ENCODE data around the gene CYP11A1.
"Not testable (repeated sequence)": the region's sequence is repeated elsewhere in the genome, so short reads cannot be mapped to it uniquely, and the experiment has no call there.

Gene CYP11A1

DNA sequence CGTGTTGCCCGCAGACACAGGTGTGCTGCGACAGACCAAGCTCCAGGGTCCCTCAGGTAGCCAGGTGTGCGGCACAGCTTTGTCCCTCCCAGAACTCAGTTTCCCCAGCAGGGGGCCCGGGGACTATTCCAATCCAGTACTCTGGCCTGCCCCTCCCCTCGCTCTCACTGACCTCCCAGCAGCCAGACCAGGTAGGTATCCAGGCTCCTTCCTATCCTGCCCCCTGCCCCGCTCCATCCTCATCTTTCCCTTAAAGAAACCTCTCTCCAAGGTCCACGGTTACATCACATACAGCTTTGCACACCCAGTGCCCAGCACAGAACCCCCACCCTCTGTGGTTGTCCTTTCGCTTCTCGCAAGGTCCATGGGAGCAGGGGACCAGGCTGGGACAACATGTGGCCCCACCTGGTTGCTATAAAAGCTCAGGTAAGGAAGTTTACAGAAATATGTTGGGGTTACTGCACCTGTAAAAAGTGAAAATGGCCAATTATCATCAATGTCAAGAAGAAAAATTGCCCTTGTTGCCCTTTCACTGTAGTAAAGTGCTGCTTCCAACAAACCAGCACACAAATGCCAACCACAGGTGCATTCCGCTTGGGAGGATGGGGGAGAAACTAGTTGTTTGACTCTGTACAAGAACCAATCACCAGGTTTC is 7.3 kb upstream of the CYP11A1 start:
- no peak for DNase-seq (ENCODE audit: low read depth)

DNA sequence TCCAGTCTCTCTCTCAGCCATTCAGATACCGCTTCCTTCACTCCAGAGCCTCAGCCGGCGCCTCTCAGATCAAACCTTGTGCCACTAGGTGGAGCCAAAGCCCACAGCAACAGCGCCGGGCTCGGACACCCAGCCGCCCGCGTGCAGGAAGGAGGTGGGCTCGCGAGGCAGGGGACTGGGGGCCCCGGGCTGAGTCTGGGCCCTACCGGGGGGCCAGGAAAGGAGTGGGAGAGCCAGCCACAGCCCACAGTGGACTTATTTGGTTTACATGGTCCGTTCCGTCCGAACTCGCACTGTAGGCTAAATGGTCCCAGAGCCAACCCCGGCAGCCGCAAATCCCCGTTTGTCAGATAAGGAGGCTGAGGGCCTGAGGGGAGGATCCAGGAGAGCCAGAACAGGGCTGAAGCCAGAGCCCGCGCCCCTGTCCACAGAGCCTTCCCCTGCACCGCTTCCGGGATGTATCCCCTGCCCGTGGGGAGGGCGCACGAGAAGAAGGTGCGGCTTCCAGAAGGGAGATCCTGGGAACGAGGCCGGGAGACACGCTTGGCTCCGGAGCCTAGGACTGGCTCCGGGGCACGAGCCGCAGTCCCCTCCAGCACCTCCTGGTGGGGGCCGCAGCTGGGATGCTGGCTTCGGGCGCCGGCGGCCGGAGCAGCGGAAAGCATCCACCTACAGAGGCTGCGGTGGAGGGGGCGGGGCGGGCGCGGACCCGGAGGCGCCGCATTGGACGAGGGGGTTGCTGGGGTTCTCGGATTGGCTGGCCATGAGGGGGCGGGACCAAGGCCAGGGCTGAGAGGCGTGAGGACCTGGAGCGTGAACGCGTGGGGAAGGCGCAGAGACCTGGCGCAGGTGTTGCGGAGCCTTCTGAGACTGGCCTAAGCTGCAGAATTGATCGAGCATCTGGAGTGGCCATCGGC is 6.5 kb upstream of the CYP11A1 start:
- peak; percentile 88 for DNase-seq (ENCODE audit: low read depth)

GRCh38 chr15:74373056-74373650 is 5.7 kb upstream of the CYP11A1 start:
- no peak for DNase-seq (ENCODE audit: low read depth)

DNA sequence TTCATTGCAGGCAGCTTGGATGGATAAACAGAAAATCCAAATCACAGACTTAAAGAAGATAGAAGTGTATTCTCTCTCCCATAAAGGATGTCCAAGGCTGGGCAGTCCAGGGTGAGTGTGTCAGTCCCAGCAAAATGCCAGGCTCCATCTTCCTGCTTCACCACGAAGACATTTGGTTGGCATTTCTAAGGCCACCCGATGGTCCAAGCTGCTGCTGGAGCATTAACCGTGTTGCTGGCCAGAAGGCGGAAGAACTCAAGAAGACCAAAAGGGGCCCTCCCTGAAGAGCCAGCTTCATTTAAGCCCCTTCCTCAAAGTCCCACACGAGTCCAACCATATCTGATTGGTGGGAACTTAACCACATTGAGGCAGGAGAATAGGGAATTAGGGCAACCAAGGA is 3.0 kb upstream of the CYP11A1 start:
- no peak for DNase-seq (ENCODE audit: low read depth)

- DNase-seq (ENCODE audit: low read depth), result no peak
Observed at GRCh38 chr15:74369756-74370155, 2.3 kb upstream of the CYP11A1 start.

- no peak for DNase-seq (ENCODE audit: low read depth)
Observed at GRCh38 chr15:74369084-74369745, 1.8 kb upstream of the CYP11A1 start.

DNA sequence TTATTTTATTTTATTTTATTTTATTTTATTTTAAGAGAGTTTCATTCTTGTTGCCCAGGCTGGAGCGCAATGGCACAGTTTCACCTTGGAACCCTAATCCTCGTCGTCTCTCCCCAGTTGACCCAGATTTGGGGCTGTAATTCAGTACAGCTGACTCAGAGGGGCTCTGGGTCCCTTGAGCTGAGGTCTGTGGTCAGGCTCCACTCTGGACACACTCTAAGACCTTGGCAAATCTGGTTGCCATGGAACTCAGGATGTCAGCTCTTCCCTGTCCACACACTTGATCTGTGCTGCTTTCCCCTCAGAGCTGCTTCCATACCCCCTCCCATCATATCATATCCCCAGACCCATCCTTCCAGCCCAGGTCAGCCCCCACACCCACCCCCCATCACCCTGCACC is 675 bp upstream of the CYP11A1 start:
- no peak for DNase-seq (ENCODE audit: low read depth)

DNA sequence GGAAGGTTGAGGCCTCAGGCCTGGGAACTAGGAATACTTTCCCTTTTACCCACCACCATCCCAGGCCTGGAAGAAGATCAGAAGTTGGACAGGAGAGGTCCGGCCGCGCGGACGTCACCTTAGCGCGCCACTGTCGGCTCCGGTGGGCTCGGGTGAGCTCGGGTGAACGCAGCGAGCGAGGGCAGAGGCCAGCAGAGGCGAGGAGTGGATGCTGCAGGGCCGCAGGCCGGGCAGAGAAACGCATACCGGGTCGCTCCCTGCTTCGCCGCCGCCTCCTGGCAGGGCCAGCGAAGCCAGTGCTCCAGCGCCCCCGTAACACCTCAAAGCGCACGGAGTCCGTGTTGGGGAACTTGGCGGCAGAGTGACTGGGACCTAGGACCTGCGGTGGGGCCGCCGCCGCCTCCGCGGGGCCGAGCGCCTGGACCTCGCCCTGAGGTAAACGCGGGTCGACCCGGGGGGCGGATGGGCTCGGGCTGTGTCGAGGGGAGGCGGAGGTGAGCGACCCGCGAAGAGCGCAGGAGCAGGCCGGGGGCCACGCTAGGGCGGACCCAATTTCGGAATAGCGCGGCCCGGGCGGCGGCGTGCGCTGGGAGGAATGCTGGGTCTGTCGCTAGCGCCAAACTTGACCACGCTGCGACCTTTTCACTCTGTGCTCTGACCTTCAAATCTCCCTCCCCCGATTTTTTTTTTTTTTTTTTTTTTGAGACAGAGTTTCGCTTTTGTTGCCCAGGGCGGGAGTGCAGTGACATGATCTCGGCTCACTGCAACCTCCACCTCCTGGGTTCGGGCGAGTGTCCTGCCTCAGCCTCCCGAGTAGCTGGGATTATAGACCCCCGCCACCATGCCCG is 1.6 kb downstream of the CYP11A1 start:
- DNase-seq (ENCODE audit: low read depth), result no peak

DNA sequence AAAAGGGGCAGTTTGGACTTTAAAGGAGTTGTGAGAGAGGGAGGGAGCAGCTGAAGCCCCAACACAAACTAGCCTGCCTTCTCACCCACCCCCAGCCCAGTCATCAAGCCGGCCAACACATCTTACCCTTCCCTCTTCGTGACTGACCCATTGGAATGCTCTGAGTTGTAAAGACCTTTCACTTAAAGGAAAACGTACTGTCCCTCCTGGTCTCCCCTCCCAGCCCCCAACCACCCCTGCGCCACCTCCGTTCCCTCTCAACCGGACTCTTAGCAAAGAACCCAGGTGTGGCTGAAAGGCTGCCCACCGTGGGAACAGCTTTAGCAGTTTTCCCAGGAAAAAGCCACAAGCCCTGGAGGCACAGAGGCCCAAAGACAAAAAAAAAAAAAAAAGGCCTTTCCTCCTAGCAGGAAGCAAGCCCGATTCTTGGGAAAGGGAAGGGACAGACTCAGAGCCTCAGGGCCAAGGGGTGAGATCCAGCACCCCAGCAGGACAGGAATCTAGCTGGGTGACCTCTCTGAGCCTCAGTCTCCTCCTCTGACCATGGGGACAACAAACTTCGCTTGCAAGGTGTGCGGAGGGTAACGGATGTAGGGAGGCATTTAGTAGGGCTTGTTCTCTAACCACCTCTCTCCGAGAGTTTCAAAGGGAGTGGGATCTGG is 2.4 kb downstream of the CYP11A1 start:
- DNase-seq (ENCODE audit: low read depth), result no peak

DNA sequence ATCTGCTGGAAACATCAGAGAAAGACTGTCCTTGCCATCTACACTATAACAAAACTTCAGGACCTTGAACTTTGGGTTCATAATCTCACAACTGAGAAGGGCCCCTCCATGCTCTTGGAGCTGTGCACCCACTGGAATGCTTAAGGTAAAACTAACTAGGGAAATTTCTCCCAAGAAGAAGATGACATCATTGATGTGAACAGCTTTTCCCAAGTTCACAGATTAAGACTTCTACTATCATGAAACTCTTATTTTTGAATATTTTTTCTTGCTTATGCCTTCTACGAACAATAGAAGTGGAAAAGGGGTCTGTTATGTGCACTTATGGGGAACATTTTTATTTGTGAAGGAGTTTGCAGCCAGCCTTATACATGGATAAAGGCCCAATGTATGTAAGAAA is 5.0 kb downstream of the CYP11A1 start:
- no peak for DNase-seq (ENCODE audit: low read depth)

- not testable (repeated sequence) for DNase-seq (ENCODE audit: low read depth)
Observed at GRCh38 chr15:74360855-74361254, 6.6 kb downstream of the CYP11A1 start.

DNA sequence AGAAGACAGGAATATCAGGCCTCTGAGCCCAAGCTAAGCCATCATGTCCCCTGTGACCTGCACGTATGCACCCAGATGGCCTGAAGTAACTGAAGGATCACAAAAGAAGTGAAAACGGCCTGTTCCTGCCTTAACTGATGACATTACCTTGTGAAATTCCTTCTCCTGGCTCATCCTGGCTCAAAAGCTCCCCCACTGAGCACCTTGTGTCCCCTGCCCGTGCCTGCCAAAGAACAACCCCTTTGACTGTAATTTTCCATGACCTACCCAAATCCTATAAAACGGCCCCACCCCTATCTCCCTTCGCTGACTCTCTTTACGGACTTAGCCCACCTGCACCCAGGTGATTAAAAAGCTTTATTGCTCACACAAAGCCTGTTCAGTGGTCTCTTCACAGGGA is 8.1 kb downstream of the CYP11A1 start:
- not testable (repeated sequence) for DNase-seq (ENCODE audit: low read depth)

DNA sequence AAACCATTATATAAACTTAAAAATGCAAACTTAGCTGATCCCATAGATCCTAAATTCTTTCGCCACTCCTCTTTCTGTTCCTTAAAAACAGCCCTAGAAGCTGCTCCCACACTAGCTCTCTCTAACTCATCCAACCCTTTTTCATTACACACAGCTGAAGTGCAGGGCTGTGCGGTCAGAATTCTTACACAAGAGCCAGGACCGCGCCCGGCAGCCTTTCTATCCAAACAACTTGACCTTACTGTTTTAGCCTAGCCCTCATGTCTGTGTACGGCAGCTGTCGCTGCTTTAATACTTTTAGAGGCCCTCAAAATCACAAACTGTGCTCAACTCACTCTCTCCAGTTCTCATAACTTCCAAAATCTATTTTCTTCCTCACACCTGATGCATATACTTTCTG is 9.9 kb downstream of the CYP11A1 start:
- not testable (repeated sequence) for DNase-seq (ENCODE audit: low read depth)

GRCh38 chr15:74356050-74356449 is 11.4 kb downstream of the CYP11A1 start:
- DNase-seq (ENCODE audit: low read depth), result not testable (repeated sequence)

DNA sequence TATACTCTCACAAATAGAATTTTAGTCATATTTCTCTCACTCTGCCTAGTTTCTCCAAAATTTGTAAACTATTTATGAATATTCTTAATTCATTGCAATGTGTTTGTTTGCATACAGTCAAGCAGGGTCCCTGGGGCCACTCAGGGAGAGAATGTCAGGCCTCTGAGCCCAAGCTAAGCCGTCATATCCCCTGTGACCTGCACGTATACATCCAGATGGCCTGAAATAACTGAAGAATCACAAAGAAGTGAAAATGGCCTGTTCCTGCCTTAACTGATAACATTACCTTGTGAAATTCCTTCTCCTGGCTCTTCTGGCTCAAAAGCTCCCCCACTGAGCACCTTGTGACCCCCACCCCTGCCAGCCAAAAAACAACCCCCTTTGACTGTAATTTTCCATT is 13.5 kb downstream of the CYP11A1 start:
- DNase-seq (ENCODE audit: low read depth), result not testable (repeated sequence)

DNA sequence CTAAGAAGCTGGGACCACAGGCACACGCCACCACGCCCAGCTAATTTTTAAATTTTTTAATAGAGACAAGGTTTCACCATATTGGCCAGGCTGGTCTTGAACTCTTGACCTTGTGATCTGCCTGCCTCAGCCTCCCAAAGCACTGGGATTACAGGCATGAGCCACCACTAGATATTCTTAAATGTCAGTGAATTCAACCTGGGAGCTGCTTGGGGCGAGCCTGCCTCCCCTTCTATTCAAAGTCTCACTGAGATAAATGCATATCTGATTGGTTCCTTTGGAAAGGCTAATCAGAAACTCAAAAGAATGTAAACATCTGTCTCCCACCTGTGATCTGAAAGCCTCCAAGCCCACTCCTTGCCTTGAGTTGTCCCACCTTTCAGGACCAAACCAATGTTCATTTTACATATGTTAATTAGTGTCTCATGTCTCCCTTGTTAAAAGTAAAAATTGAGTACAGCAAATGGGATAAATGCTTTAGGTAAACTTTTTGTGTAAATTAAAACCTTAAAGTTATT is 15.0 kb downstream of the CYP11A1 start:
- DNase-seq (ENCODE audit: low read depth), result no peak

GRCh38 chr15:74351670-74352069 is 15.8 kb downstream of the CYP11A1 start:
- no peak for DNase-seq (ENCODE audit: low read depth)

GRCh38 chr15:74350295-74351275 is 16.9 kb downstream of the CYP11A1 start:
- DNase-seq (ENCODE audit: low read depth), result no peak

GRCh38 chr15:74349241-74349778 is 18.1 kb downstream of the CYP11A1 start:
- no peak for DNase-seq (ENCODE audit: low read depth)

All from T-helper 22 cell (primary cell).